ENCODE results near the gene KIF25. TPM values are rescaled to one million over a fixed set of nuclear protein-coding genes. Genes with fewer than 3 reads are reported as not detected.

KIF25 gene
- polyA plus RNA-seq, 2 of the 4 experiments (the other 2 are of a cell fraction), result 0.06 to 0.13 TPM

DNA sequence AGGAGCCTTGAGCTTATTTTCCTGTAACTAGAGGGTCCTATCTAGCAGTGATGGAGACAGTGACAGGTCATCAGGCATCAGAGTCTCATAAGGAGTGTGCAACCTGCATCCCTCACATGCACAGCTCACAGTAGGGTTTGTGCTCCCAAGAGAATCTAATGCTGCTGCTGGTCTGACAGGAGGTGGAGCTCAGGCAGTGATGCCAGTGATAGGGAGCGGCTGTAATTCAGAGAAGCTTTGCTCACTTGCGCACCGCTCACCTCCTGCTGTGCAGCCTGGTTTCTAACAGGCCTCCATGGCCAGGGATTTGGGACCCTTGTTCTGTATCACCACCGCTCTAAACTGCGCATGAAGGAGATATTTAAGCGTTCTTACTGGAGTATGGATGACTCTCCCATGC lies 5.3 kb downstream of the KIF25 start:
- CTCF ChIA-PET, result interaction anchor here (0.9 kb wide), 1 partner anchor 130 kb away, joined by 4 read pairs; no protein-coding TSS in a partner anchor
- 93% methylated on average over 6 of the region's 6 CpGs for WGBS (ENCODE audit: missing lambda C conversion rate)
- POLR2A ChIA-PET, result no interaction called here
- peaks cover 10% of the 10 kb centered on the region; the same call in 2 of the 3 replicates for H3K4me1 ChIP-seq
- H3K4me3 ChIP-seq, result no peak overlapping the region
- no peak for TF ChIP-seq HOXA7 (CRISPR knock-in tag; IDR thresholded peaks at IDR 0.05)
- TF ChIP-seq BHLHE40 (IDR thresholded peaks at IDR 0.05; ENCODE audit: low read depth, low read length), result no peak
- TF ChIP-seq TFCP2L1 (CRISPR knock-in tag; IDR thresholded peaks at IDR 0.05), result no peak
- TF ChIP-seq CHD4 (IDR thresholded peaks at IDR 0.05; ENCODE audit: borderline replicate concordance), result no peak
- TF ChIP-seq EHMT2 (IDR thresholded peaks at IDR 0.05; ENCODE audit: low read depth), result no peak
- TF ChIP-seq CHD2 (IDR thresholded peaks at IDR 0.05; ENCODE audit: low read length, partially characterized antibody), result no peak
- TF ChIP-seq POLR2A (IDR thresholded peaks at IDR 0.05; ENCODE audit: low read length), result no peak
- no peak for TF ChIP-seq NFE2L2 (conservative IDR thresholded peaks at IDR 0.05; ENCODE audit: low read length)
- TF ChIP-seq HOXB5 (CRISPR knock-in tag; IDR thresholded peaks at IDR 0.05), result no peak
- TF ChIP-seq RAD21 (conservative IDR thresholded peaks at IDR 0.05 in 1 of 2, IDR thresholded peaks at IDR 0.05 in 1 of 2), result no peak
- no peaks in the 10 kb centered on the region for H3K9me3 ChIP-seq
- H3K27ac ChIP-seq, result no peak overlapping the region
- DNase-seq (ENCODE audit: low read depth in 1 of 2, low spot score in 1 of 2), result no peak
- H3K4me2 ChIP-seq, result no peak overlapping the region
- ATAC-seq, result no peak
- no peak for FAIRE-seq

DNA sequence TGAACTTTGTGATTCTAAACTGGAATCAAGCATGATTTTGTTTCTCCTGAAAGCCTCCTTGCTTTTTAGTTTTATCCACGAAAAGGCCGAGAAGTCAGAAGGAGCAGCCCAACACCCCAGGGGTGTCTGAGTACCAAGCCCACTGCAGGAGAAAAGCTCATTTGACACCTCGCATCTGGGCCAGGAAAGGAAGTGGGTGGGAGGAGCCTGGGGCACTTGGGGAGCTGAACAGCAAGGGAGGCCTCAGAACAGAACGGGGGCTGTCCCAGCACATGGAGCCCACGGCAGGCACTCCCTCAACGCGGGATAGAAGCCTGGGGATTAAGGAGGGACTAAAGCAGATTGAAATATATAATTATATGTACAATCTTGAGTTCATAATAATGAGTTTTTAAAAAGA lies 6.6 kb downstream of the KIF25 start:
- Histone ChIP-seq H3K4me1 (peaks cover 6% of the 10 kb centered on the region; the same call in 2 of the 3 replicates), H3K4me2 (no peak overlapping the region), H3K27ac (no peak overlapping the region), H3K9me3 (0 out of 3 replicates have a peak, but pooled peaks cover 3% of the 10 kb centered on the region), H3K4me3 (no peak overlapping the region)
- ATAC-seq (no peak), FAIRE-seq (no peak), DNase-seq (ENCODE audit: low read depth in 1 of 2, low spot score in 1 of 2) (no peak)
- no peak for TF ChIP-seq JUNB (IDR thresholded peaks at IDR 0.05)
- TF ChIP-seq, protein P1, sequence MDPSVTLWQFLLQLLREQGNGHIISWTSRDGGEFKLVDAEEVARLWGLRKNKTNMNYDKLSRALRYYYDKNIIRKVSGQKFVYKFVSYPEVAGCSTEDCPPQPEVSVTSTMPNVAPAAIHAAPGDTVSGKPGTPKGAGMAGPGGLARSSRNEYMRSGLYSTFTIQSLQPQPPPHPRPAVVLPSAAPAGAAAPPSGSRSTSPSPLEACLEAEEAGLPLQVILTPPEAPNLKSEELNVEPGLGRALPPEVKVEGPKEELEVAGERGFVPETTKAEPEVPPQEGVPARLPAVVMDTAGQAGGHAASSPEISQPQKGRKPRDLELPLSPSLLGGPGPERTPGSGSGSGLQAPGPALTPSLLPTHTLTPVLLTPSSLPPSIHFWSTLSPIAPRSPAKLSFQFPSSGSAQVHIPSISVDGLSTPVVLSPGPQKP (IDR thresholded peaks at IDR 0.05; ENCODE audit: low read depth, low read length), result no peak
- no peak for TF ChIP-seq CBX8 (IDR thresholded peaks at IDR 0.05)
- no peak for TF ChIP-seq CEBPB (IDR thresholded peaks at IDR 0.05)
- no peak for TF ChIP-seq HDAC2 (IDR thresholded peaks at IDR 0.05)
- no peak for TF ChIP-seq EHF (CRISPR knock-in tag; IDR thresholded peaks at IDR 0.05)
- no peak for TF ChIP-seq FOXS1 (CRISPR knock-in tag; IDR thresholded peaks at IDR 0.05)
- no peak for TF ChIP-seq MAZ (IDR thresholded peaks at IDR 0.05; ENCODE audit: borderline replicate concordance, low read depth, low read length)
- TF ChIP-seq, protein P2, sequence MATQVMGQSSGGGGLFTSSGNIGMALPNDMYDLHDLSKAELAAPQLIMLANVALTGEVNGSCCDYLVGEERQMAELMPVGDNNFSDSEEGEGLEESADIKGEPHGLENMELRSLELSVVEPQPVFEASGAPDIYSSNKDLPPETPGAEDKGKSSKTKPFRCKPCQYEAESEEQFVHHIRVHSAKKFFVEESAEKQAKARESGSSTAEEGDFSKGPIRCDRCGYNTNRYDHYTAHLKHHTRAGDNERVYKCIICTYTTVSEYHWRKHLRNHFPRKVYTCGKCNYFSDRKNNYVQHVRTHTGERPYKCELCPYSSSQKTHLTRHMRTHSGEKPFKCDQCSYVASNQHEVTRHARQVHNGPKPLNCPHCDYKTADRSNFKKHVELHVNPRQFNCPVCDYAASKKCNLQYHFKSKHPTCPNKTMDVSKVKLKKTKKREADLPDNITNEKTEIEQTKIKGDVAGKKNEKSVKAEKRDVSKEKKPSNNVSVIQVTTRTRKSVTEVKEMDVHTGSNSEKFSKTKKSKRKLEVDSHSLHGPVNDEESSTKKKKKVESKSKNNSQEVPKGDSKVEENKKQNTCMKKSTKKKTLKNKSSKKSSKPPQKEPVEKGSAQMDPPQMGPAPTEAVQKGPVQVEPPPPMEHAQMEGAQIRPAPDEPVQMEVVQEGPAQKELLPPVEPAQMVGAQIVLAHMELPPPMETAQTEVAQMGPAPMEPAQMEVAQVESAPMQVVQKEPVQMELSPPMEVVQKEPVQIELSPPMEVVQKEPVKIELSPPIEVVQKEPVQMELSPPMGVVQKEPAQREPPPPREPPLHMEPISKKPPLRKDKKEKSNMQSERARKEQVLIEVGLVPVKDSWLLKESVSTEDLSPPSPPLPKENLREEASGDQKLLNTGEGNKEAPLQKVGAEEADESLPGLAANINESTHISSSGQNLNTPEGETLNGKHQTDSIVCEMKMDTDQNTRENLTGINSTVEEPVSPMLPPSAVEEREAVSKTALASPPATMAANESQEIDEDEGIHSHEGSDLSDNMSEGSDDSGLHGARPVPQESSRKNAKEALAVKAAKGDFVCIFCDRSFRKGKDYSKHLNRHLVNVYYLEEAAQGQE (IDR thresholded peaks at IDR 0.05), result no peak
- TF ChIP-seq RARB (CRISPR knock-in tag; IDR thresholded peaks at IDR 0.05), result no peak
- POLR2A ChIA-PET, result no interaction called here
- WGBS (ENCODE audit: missing lambda C conversion rate), result 87% methylated on average over 7 of the region's 7 CpGs
- CTCF ChIA-PET, result no interaction called here

DNA sequence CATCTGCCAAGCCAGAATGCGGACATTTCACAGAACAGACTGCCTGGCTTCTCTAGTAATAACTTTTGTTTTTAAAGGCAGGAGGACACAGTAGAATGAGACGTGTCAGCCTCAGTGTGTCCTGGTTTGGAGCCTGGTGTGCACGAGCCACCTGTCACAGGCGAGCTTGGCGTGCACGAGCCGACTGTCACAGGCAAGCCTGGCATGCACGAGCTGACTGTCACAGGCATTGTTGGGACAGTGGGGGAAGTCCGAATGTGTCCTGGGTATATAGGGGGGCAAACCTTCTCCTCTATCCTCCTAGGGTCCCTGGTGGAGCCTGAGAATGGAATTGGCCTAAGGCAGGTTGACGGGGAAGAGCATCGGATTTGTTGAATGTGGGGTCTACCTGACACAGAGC lies 7.5 kb downstream of the KIF25 start:
- ChIA-PET CTCF (no interaction called here), POLR2A (no interaction called here)
- FAIRE-seq (no peak), ATAC-seq (no peak), DNase-seq (ENCODE audit: low read depth in 1 of 2, low spot score in 1 of 2) (no peak)
- peaks cover 3% of the 10 kb centered on the region; the same call in 1 of the 3 replicates for H3K9me3 ChIP-seq
- 92% methylated on average over 9 of the region's 11 CpGs for WGBS (ENCODE audit: missing lambda C conversion rate)
- H3K4me3 ChIP-seq, result no peak overlapping the region
- no peak overlapping the region for H3K4me2 ChIP-seq
- H3K27ac ChIP-seq, result no peak overlapping the region
- peaks cover 6% of the 10 kb centered on the region; the same call in 2 of the 3 replicates for H3K4me1 ChIP-seq
- TF ChIP-seq EHMT2 (IDR thresholded peaks at IDR 0.05; ENCODE audit: low read depth) (no peak), RAD21 (conservative IDR thresholded peaks at IDR 0.05 in 1 of 2, IDR thresholded peaks at IDR 0.05 in 1 of 2) (no peak), HOXA7 (CRISPR knock-in tag; IDR thresholded peaks at IDR 0.05) (no peak)
- TF ChIP-seq, protein P3, sequence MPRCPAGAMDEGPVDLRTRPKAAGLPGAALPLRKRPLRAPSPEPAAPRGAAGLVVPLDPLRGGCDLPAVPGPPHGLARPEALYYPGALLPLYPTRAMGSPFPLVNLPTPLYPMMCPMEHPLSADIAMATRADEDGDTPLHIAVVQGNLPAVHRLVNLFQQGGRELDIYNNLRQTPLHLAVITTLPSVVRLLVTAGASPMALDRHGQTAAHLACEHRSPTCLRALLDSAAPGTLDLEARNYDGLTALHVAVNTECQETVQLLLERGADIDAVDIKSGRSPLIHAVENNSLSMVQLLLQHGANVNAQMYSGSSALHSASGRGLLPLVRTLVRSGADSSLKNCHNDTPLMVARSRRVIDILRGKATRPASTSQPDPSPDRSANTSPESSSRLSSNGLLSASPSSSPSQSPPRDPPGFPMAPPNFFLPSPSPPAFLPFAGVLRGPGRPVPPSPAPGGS (IDR thresholded peaks at IDR 0.05), result no peak

Measured in A549 (cell line).